ENCODE data around the gene GLIS1.

The GLIS1 gene

DNA sequence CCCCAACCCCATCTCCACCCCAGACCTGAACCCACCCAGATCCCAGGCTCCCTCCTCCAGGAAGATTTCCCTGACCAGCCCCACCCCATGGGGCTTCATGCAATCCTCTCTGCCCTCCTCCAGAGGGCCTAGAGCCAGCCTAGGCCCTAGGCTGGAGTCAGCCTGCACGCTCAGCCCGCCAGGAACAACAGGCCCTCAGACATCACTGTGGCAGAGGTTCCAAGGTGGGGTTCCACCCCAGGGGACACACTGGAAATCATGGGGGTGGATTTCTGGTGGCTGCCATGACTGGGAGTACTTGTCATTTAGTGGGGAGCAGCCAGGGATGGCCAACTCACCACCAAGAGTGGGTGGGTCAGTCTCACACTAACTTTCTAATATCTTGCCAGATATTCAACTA is 122.0 kb downstream of the GLIS1 start:
- no peak overlapping the region for H3K27ac ChIP-seq
- no peak for TF ChIP-seq ZFX (IDR thresholded peaks at IDR 0.05)
- TF ChIP-seq CTCF (conservative IDR thresholded peaks at IDR 0.05): no peak

DNA sequence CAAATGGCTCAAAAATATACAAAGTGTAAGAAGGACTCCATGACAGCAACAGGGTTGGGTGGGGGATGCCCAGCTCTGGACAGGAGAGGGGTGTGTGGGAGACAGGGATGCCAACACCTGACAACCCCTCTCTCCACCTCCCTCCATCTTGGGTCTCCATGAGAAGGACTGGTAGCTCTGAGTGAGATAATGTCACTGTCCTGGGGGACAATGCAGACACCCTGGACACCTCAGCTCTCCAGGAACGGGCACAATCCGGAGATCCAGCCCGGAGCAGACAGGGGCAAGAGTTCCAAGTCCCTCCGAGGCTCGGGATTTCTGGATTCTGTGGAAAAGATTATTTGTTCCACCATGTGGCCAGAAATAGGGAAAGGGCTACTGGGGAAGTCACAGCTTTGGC is 122.5 kb downstream of the GLIS1 start:
- TF ChIP-seq ZFX (IDR thresholded peaks at IDR 0.05): no peak
- TF ChIP-seq CTCF (conservative IDR thresholded peaks at IDR 0.05): no peak
- no peak overlapping the region for H3K27ac ChIP-seq

DNA sequence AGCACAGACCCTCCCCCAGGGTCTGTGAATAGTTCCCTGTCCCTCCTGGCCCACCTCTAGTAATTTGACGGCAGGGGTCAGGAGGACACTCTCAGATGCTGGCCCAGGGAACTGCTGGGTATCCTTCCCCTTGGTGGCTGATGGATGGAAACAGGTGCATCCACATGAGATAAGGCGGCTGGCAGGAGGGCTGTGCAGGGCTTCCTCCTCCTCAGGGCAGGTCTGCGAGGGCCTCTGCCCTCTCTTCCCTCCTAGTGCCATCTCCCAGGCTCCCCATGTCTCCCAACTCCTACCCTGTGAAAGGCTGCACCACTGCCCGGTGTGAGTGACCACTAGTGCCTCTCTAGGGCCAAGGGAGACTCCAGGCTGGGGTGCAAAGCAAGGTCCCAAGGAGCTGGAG is 123.9 kb downstream of the GLIS1 start:
- no peak for TF ChIP-seq CTCF (conservative IDR thresholded peaks at IDR 0.05)
- TF ChIP-seq ZFX (IDR thresholded peaks at IDR 0.05): no peak
- no peak overlapping the region for H3K27ac ChIP-seq

GRCh38 chr1:53614231-53615021 is 124.5 kb downstream of the GLIS1 start:
- no peak overlapping the region for H3K27ac ChIP-seq
- TF ChIP-seq CTCF (conservative IDR thresholded peaks at IDR 0.05): no peak
- no peak for TF ChIP-seq ZFX (IDR thresholded peaks at IDR 0.05)

- TF ChIP-seq CTCF (conservative IDR thresholded peaks at IDR 0.05): no peak
- no peak for TF ChIP-seq ZFX (IDR thresholded peaks at IDR 0.05)
- no peak overlapping the region for H3K27ac ChIP-seq
These were observed 130.3 kb downstream of the GLIS1 start for GRCh38 chr1:53608676-53609075.

DNA sequence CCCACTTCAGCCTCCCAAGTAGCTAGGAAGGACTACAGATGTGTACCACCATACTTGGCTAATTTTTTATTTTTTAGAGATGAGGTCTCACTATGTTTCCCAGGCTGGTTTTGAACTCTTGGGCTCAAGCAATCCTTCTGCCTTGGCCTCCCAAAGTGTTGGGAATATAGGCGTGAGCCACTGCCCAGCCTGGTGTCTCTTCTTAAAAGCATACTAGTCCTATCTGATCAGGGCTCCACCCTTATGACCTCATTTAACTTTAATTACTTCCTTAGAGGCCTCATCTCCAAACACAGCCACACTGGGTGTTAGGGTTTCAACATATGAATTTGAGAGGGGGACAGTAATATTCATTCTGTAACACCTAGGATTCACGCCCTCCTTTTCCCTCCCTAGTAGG is 130.9 kb downstream of the GLIS1 start:
- no peak overlapping the region for H3K27ac ChIP-seq
- TF ChIP-seq ZFX (IDR thresholded peaks at IDR 0.05): no peak
- TF ChIP-seq CTCF (conservative IDR thresholded peaks at IDR 0.05): no peak

DNA sequence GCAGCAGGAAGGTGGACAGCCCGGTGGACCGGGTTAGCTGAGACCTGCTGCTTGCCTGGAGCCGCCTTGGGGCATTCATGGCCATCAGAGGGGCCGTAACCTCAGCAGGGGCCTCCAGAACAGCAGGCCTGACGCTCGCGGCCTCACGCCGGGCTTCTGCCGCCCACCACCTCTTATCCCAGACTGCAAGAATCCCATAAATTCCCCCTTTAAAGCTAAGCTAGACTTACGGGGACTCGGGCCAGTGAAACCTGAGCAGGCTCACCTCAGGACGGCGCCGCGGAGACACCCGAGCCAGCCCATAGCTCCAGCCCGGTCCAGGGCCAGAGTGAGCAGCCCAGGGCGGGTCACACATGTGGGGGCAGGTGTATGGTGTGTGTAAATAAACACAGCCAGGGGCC is 132.3 kb downstream of the GLIS1 start:
- no peak for TF ChIP-seq ZFX (IDR thresholded peaks at IDR 0.05)
- no peak for TF ChIP-seq CTCF (conservative IDR thresholded peaks at IDR 0.05)
- H3K27ac ChIP-seq: no peak overlapping the region
